Liver (tissue), 9 donors: ENCODE measurements around the gene OARD1. TPM values are rescaled to one million over a fixed set of nuclear protein-coding genes. Genes with fewer than 3 reads are reported as not detected.
A peak's percentile ranks its signal among the peaks of the same experiment; 100 is the strongest.

ENCODE experiments used
- DNase-seq: peaks from one replicate; pipeline ENCODE4 v3.0.0-alpha.2; 2017; ENCODE audit warnings: low spot score
- H3K27ac ChIP-seq, 2 donors: one replicate each; pipeline ENCODE4 v1.7.0; 2013; ENCODE audit warnings: inconsistent platforms in 2 of 2, low read length in 2 of 2, control low read depth in 1 of 2, low read depth in 1 of 2, mild to moderate bottlenecking in 1 of 2
- H3K27me3 ChIP-seq, 4 donors: one replicate each; pipeline versions ENCODE4 v1.6.1 to v1.7.0; 2013; ENCODE audit warnings: low read length in 3 of 4, inconsistent platforms in 1 of 4, mild to moderate bottlenecking in 1 of 4, moderate library complexity in 1 of 4; ENCODE audit not compliant: control insufficient read depth in 4 of 4, insufficient read depth in 4 of 4
- H3K36me3 ChIP-seq, 4 donors: one replicate each; pipeline versions ENCODE4 v1.6.1 to v1.7.0; 2013; ENCODE audit warnings: low read length in 3 of 4, mild to moderate bottlenecking in 3 of 4, low read depth in 1 of 4, moderate library complexity in 1 of 4; ENCODE audit not compliant: control insufficient read depth in 4 of 4, insufficient read depth in 3 of 4
- H3K4me1 ChIP-seq, 4 donors: one replicate each; pipeline versions ENCODE4 v1.6.1 to v1.7.0; 2013; ENCODE audit warnings: low read length in 3 of 4, mild to moderate bottlenecking in 3 of 4, moderate library complexity in 1 of 4; ENCODE audit not compliant: control insufficient read depth in 4 of 4, insufficient read depth in 4 of 4
- H3K4me3 ChIP-seq, 3 donors: one replicate each; pipeline versions ENCODE4 v1.6.1 to v1.7.0; 2013; ENCODE audit warnings: low read length in 3 of 3, control low read depth in 1 of 3, low read depth in 1 of 3, mild to moderate bottlenecking in 1 of 3
- H3K9ac ChIP-seq, 2 donors: one replicate each; pipeline ENCODE4 v1.7.0; 2013; ENCODE audit warnings: low read length in 2 of 2, mild to moderate bottlenecking in 2 of 2, moderate library complexity in 2 of 2, control low read depth in 1 of 2, low read depth in 1 of 2
- H3K9me3 ChIP-seq, 4 donors: one replicate each; pipeline versions ENCODE4 v1.6.1 to v1.7.0; 2013; ENCODE audit warnings: low read length in 3 of 4; ENCODE audit not compliant: control insufficient read depth in 4 of 4
- EGR1 ChIP-seq, 2 donors: IDR thresholded peaks; 2 replicates each; pipeline ENCODE4 v1.6.1; 2016 to 2018; ENCODE audit warnings: antibody characterized with exemption in 2 of 2, low read depth in 2 of 2
- FOXA1 ChIP-seq: IDR thresholded peaks from 2 replicates; pipeline ENCODE4 v1.6.1; 2016; ENCODE audit warnings: antibody characterized with exemption
- FOXA2 ChIP-seq: IDR thresholded peaks from 2 replicates; pipeline ENCODE4 v1.6.1; 2016; ENCODE audit warnings: antibody characterized with exemption
- GABPA ChIP-seq, 2 donors: IDR thresholded peaks in 1 of 2; conservative IDR thresholded peaks in 1 of 2; 2 replicates each; pipeline ENCODE4 v1.6.1; 2016; ENCODE audit warnings: antibody characterized with exemption in 2 of 2, mild to moderate bottlenecking in 1 of 2, moderate library complexity in 1 of 2
- HNF4A ChIP-seq, 2 donors: conservative IDR thresholded peaks; 2 replicates each; pipeline ENCODE4 v1.6.1; 2016; ENCODE audit warnings: antibody characterized with exemption in 2 of 2, mild to moderate bottlenecking in 2 of 2
- HNF4G ChIP-seq: IDR thresholded peaks from 2 replicates; pipeline ENCODE4 v1.6.1; 2016; ENCODE audit warnings: antibody characterized with exemption
- JUND ChIP-seq, 2 donors: IDR thresholded peaks; 2 replicates each; pipeline ENCODE4 v1.6.1; 2016; ENCODE audit warnings: antibody characterized with exemption in 2 of 2
- NR2F2 ChIP-seq: IDR thresholded peaks from 2 replicates; pipeline ENCODE4 v1.6.1; 2016; ENCODE audit warnings: antibody characterized with exemption
- RAD21 ChIP-seq, 2 donors: IDR thresholded peaks; 2 replicates each; pipeline ENCODE4 v1.6.1; 2016; ENCODE audit warnings: antibody characterized with exemption in 2 of 2, mild to moderate bottlenecking in 2 of 2
- RXRA ChIP-seq, 2 donors: IDR thresholded peaks; 2 replicates each; pipeline ENCODE4 v1.6.1; 2017 to 2018; ENCODE audit warnings: antibody characterized with exemption in 2 of 2, mild to moderate bottlenecking in 1 of 2
- SP1 ChIP-seq: IDR thresholded peaks from 2 replicates; pipeline ENCODE4 v1.6.1; 2018; ENCODE audit warnings: antibody characterized with exemption, mild to moderate bottlenecking
- TAF1 ChIP-seq: conservative IDR thresholded peaks from 2 replicates; pipeline ENCODE4 v1.6.1; 2016; ENCODE audit warnings: antibody characterized with exemption, mild to moderate bottlenecking
- YY1 ChIP-seq: IDR thresholded peaks from 2 replicates; pipeline ENCODE4 v1.6.1; 2016; ENCODE audit warnings: antibody characterized with exemption, mild to moderate bottlenecking
- WGBS: extraction: QIAGEN DNeasy Blood & Tissue Kit; methylation state at CpG from one replicate; pipeline ENCODE4 v1.1.7; 2013; 5-methylcytosine and 5-hydroxymethylcytosine counted together
- polyA plus RNA-seq, 2 donors: library from polyadenylated mRNA; stranded (reverse) in 1 of 2; unstranded in 1 of 2; fragments of 200-250 nt in 1 of 2; fragments of >200 nt in 1 of 2; fragmentation: Nextera tagmentation in 1 of 2; extraction: Ambion mirVana in 1 of 2; gene quantifications; one replicate each; pipeline versions ENCODE4 v1.2.1 to v1.2.3, GENCODE V29; 2013 to 2015
- total RNA-seq, 2 donors: library from RNA; depleted of rRNA; stranded (reverse); fragments of >200 nt; gene quantifications; one replicate each; pipeline ENCODE4 v1.2.3, GENCODE V29; 2014
- TF ChIP-seq, protein P1 (sequence below): IDR thresholded peaks from 2 replicates; pipeline ENCODE4 v1.6.1; 2016; ENCODE audit warnings: antibody characterized with exemption, mild to moderate bottlenecking
- TF ChIP-seq, protein P2 (sequence below): fragments of 150-350 bp; IDR thresholded peaks from 2 replicates; pipeline ENCODE4 v1.5.1; 2017; ENCODE audit warnings: improper control_type of control experiment, low read depth, low read length; ENCODE audit not compliant: missing input control
- TF ChIP-seq, protein P3 (sequence below): IDR thresholded peaks from 2 replicates; pipeline ENCODE4 v1.6.1; 2016; ENCODE audit warnings: antibody characterized with exemption
- TF ChIP-seq, protein P4 (sequence below): IDR thresholded peaks from 2 replicates; pipeline ENCODE4 v1.6.1; 2016; ENCODE audit warnings: antibody characterized with exemption
- TF ChIP-seq, protein P5 (sequence below): IDR thresholded peaks from 2 replicates; pipeline ENCODE4 v1.6.1; 2016; ENCODE audit warnings: antibody characterized with exemption
- donor health status: healthy.
- donor health status: healthy.
- donor health status: healthy.
- donor health status: healthy.
- donor health status: healthy.

Gene OARD1
- total and polyA plus RNA-seq, 4 donors, result 20.1 to 28.6 (median 23.0) TPM

DNA sequence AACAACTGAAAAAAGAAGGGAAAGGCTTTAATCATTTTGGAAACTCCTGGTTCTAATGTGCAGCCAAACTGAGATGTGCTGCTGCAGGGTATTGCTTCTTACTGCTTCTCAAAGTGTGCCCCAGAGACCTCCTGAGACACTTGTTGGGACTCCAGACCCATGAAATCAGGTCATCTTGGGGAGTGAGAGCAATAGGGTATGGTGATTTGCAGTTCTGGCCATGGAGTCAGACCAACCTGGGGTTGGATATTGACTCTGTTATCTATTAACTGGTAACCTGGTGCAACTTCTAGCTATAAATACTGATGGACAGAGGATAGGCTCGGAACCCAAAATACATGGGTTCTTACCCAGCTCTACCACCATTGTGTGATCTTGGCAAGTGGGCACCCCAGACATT, 26.1 kb downstream of the OARD1 start:
- Histone ChIP-seq H3K36me3 (no peaks in the 10 kb centered on the region), H3K9me3 (no peaks in the 10 kb centered on the region), H3K4me1 (peaks cover 6 to 31% (median 21%) of the 10 kb centered on the region in 4 donors), H3K27me3 (no peaks in the 10 kb centered on the region), H3K27ac (peak overlapping the region; percentile 66 to 79), H3K4me3 (no peak overlapping the region), H3K9ac (no peak overlapping the region)
- peak; percentile 32 for DNase-seq
- TF ChIP-seq GABPA (IDR thresholded peaks at IDR 0.05 in 1 of 2, conservative IDR thresholded peaks at IDR 0.05 in 1 of 2) (no peak), JUND (IDR thresholded peaks at IDR 0.05) (no peak), RXRA (IDR thresholded peaks at IDR 0.05) (peak in 1 of 2 donors; percentile 53), NR2F2 (no peak), FOXA1 (no peak), HNF4G (no peak), FOXA2 (no peak), TAF1 (peak; percentile 83), HNF4A (conservative IDR thresholded peaks at IDR 0.05) (peak; percentile 39 to 55), RAD21 (IDR thresholded peaks at IDR 0.05) (no peak), SP1 (peak; percentile 77), YY1 (peak; percentile 70), EGR1 (IDR thresholded peaks at IDR 0.05; ENCODE audit: low read depth in 2 of 2) (no peak)
- TF ChIP-seq, protein P1, sequence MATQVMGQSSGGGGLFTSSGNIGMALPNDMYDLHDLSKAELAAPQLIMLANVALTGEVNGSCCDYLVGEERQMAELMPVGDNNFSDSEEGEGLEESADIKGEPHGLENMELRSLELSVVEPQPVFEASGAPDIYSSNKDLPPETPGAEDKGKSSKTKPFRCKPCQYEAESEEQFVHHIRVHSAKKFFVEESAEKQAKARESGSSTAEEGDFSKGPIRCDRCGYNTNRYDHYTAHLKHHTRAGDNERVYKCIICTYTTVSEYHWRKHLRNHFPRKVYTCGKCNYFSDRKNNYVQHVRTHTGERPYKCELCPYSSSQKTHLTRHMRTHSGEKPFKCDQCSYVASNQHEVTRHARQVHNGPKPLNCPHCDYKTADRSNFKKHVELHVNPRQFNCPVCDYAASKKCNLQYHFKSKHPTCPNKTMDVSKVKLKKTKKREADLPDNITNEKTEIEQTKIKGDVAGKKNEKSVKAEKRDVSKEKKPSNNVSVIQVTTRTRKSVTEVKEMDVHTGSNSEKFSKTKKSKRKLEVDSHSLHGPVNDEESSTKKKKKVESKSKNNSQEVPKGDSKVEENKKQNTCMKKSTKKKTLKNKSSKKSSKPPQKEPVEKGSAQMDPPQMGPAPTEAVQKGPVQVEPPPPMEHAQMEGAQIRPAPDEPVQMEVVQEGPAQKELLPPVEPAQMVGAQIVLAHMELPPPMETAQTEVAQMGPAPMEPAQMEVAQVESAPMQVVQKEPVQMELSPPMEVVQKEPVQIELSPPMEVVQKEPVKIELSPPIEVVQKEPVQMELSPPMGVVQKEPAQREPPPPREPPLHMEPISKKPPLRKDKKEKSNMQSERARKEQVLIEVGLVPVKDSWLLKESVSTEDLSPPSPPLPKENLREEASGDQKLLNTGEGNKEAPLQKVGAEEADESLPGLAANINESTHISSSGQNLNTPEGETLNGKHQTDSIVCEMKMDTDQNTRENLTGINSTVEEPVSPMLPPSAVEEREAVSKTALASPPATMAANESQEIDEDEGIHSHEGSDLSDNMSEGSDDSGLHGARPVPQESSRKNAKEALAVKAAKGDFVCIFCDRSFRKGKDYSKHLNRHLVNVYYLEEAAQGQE, result peak; percentile 54
- TF ChIP-seq, protein P2, sequence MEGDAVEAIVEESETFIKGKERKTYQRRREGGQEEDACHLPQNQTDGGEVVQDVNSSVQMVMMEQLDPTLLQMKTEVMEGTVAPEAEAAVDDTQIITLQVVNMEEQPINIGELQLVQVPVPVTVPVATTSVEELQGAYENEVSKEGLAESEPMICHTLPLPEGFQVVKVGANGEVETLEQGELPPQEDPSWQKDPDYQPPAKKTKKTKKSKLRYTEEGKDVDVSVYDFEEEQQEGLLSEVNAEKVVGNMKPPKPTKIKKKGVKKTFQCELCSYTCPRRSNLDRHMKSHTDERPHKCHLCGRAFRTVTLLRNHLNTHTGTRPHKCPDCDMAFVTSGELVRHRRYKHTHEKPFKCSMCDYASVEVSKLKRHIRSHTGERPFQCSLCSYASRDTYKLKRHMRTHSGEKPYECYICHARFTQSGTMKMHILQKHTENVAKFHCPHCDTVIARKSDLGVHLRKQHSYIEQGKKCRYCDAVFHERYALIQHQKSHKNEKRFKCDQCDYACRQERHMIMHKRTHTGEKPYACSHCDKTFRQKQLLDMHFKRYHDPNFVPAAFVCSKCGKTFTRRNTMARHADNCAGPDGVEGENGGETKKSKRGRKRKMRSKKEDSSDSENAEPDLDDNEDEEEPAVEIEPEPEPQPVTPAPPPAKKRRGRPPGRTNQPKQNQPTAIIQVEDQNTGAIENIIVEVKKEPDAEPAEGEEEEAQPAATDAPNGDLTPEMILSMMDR, result no peak
- TF ChIP-seq, protein P3, sequence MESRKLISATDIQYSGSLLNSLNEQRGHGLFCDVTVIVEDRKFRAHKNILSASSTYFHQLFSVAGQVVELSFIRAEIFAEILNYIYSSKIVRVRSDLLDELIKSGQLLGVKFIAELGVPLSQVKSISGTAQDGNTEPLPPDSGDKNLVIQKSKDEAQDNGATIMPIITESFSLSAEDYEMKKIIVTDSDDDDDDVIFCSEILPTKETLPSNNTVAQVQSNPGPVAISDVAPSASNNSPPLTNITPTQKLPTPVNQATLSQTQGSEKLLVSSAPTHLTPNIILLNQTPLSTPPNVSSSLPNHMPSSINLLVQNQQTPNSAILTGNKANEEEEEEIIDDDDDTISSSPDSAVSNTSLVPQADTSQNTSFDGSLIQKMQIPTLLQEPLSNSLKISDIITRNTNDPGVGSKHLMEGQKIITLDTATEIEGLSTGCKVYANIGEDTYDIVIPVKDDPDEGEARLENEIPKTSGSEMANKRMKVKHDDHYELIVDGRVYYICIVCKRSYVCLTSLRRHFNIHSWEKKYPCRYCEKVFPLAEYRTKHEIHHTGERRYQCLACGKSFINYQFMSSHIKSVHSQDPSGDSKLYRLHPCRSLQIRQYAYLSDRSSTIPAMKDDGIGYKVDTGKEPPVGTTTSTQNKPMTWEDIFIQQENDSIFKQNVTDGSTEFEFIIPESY, result no peak
- TF ChIP-seq, protein P4, sequence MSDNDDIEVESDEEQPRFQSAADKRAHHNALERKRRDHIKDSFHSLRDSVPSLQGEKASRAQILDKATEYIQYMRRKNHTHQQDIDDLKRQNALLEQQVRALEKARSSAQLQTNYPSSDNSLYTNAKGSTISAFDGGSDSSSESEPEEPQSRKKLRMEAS, result no peak
- TF ChIP-seq, protein P5, sequence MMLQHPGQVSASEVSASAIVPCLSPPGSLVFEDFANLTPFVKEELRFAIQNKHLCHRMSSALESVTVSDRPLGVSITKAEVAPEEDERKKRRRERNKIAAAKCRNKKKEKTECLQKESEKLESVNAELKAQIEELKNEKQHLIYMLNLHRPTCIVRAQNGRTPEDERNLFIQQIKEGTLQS, result no peak
- WGBS, result 46% methylated on average over 1 of the region's 1 CpG
